GM19452 (cell line): Measurements from ENCODE around the gene CDK5RAP2.

ENCODE experiments used
- ATAC-seq: cut with Tn5 transposase; IDR thresholded peaks from one replicate; pipeline ENCODE4 v1.9.1; 2021; ENCODE audit not compliant: unreplicated experiment

CDK5RAP2 gene

DNA sequence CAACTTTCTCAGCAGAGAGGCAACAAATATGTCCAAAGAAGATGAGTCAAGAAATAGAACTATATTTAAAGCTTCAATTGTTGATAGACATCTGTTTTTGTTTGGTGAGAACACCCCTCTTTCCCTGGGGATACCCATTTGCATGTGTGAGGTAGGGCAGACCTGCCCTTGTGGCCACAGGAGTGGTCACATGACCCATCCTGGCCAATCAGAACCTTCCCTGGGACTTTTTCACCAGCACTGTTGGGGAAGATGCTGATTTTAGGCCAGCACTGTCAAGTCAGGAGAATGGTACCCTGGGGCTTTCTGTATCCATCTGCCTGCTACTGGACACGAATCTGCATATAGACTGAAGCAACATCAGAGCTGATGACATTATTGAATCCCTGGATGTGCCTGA, 211.2 kb downstream of the CDK5RAP2 start:
- no peak for ATAC-seq

DNA sequence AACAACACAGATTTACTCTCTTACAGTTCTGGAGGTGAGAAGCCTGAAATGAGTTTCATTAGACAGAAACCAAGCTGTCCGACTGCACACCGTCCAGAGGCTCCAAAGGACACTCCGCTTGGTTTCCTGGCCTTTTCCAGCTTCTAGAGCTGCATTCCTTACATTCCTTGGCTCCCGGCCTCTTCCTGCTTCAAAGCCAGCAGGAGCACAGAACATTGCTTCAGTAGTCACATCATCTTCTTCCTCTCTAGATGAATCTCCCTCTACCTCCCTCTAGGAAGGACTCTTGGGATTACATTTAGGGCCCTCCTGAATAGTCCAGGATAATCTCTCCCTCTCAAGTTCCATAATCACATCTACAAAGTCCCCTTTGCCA, 213.3 kb downstream of the CDK5RAP2 start:
- no peak for ATAC-seq

DNA sequence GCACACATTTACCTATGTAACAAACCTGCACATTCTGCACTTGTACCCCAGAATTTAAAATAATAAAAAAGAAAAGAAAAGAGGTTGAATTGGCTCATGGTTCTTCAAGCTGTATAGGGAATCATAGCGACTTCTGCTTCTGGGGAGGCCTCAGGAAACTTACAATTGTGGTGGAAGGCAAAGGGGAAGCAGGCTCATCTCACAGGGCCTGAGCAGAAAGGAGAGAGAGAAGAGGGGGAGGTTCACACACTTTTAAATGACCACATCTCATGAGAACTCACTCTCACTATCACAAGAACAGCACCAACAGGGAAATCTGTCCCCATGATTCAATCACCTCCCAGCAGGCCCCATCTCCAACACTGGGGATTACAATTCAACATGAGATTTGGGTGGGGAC, 214.6 kb downstream of the CDK5RAP2 start:
- no peak for ATAC-seq

DNA sequence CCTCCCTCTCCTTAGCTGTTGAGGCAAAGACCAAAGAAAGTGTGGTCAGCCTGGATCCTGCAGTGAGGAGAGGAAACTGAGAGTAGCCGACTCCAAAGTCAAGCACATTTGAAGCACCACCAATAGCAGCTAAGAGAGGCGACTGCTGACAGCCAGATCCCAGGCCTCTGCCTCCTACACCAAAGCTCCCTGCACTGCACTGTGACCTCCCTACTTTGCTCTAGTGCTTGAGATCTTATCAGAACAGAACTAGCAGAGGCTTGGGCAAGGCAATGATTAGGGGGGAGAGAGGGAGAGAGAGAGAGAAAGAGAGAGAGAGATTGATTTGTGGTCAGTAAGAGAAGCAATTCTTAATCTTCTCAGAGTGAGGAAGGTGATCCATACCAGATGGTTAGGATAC, 216.3 kb downstream of the CDK5RAP2 start:
- ATAC-seq = no peak

DNA sequence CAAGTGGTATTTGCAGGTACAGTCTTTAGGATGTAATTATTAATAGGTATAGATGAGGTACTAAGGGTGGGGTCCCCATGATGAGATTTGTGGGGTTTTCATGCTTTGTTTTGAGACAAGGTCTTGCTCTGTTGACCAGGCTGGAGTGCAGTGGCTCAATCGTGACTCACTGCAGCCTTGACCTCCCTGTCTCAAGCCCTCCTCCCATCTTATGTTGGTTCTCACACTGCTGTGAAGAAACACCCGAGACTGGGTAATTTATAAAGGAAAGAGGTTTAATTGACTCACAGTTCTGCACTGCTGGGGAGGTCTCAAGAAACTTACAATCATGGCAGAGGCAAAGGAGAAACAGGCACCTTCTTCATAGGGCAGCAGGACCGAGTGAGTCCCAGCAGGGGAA, 217.5 kb downstream of the CDK5RAP2 start:
- ATAC-seq = no peak

DNA sequence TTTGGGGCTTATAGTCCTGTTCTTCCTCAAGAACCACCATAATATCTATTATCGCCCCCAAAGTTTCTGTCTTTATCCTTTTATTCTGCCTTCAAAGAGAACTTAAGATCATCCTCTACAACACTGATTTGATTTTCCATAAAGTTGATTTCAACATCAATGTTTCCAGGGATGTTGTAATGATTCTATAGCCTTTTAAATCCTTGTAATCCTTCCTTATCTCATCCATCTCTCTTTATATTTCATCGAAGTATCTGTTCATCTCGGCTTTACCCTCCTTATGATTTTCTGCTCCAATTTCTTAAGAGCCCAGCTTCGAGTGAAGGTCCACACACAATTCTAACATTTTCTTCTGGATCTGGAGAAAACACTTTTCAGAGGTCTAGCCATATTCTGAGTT, 218.4 kb downstream of the CDK5RAP2 start:
- ATAC-seq = no peak

DNA sequence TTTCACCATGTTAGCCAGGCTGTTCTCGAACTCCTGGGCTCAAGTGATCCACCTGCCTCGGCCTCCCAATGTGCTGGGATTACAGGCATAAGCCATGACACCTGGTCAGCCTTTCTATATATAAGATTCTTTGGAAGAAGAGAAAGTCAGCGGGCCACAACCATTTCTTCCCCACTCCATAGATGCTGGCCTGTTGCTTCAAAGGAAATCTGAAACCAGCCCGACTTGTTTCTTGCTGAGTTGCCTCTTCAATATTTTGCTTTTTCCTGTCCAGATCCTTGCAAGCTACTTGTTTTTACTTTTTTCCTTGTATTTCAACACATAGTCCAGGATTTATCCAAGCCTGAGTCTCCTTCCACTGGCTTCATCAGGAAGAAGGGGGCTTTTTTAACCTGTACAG, 219.5 kb downstream of the CDK5RAP2 start:
- ATAC-seq = no peak

DNA sequence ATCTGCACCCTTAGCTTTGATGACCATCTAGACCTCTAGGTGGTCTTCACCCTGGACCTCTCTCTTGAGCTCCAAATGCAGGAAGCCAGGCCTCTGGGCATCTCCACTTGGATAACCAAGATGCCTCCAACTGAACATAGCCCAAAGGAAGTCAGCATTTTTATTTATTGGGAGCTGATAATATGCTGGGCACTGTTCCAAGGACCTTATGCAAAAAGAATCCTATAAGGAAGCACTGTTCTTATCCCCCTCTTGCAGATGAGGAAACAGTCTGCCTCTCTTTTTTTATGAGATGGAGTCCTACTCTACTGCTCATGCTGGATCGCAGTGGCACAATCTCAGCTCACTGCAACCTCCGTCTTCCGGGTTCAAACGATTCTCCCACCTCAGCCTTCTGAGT, 219.9 kb downstream of the CDK5RAP2 start:
- no peak for ATAC-seq

DNA sequence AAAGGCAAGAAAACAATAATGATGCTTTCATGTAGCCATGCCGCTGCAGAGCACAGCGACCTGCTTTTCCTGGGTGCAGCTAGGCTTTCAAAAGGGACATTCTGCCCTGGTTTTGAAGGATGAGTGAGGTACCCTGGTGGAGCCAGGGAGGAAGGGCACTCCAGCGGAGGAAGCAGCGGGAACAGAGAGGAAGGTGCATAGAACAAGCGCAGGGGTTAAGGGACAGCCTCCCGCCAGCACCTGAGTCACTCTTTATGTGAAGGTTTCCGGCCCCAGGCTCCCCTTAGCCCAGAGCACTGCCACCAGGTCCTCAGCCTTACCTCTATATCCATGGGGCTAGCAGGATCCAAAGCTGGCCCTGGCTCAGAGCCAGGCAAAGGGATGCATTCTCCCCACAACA, 221.1 kb downstream of the CDK5RAP2 start:
- no peak for ATAC-seq

DNA sequence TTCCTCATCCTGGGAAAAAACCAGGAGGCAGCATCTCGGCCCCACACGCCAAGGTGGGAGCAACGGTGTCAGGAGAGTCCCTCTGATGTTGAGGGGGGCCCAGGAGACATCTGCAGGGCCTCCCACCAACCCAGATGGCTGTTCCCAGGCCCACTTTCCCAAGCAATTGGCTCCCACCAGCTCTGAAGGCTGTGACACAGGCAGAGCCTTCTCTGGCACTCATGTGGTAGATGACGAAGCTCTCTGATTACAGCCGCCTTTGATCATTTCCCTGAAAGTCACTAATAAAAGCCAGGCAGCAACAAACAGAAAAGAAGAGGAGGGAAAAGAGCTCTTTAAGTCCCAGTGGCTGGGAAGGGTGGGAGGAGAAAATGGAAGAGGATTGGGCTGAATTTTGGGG, 226.5 kb downstream of the CDK5RAP2 start:
- ATAC-seq = no peak

DNA sequence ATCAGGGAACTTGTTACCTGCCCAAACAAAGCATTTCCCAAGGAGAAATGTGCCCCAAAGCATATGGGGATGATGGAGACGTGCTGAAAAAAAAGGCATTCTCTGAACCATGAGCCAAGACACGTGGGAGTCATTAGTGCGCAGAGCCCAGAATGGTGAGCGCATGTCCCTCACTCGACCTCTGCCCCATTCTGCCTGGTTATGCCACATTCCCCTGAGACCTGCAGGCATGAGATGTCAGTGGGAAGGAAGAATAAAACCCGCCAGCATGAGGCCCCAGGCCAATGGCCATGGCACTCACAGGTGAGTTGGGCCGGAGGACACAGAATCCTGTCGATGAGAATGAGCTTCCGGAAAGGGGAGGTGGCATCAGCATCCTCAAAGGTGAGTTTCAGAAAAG, 228.9 kb downstream of the CDK5RAP2 start:
- no peak for ATAC-seq

DNA sequence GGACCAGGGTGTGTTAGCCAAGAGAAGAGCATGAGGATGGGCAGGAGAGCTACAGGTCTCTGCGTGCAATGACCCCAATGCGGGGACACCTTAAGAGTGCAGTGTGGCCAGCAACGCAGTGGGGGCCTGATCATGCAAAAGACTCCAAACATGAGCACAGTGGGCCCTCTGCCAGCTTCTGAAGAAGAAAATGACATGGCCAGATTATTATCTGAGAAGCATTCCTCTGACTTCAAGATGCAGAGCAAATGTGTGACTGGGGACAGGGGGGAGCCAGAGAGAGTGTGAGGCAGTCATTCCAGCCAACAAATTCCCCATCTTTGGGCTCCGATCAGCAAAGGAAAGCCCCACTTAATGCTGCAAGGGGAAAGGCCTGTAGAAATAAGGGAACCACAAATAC, 229.4 kb downstream of the CDK5RAP2 start:
- ATAC-seq = no peak

DNA sequence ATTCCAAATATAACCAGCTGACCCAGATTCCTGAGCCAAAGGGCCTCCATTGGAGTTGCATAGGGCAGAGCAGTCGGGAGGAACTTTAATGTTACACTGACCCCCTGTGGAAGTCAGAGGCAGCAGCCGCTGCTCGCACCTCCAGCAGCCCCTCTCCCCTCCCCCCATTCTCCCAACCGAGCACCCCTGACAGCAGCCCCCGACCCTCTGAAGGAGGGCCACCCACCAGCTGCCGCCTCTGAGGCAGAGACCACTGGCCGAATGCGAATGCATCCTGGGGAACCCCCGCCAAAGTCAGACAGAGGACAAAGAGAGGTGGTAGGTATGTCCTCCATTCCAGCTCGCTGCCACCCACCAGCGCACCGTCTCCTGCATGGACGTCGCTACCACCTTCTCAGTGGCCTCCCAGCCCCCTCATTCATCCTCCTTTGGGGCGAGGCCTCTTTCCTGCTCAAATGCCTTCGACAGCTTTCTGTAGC, 231.0 kb downstream of the CDK5RAP2 start:
- no peak for ATAC-seq

DNA sequence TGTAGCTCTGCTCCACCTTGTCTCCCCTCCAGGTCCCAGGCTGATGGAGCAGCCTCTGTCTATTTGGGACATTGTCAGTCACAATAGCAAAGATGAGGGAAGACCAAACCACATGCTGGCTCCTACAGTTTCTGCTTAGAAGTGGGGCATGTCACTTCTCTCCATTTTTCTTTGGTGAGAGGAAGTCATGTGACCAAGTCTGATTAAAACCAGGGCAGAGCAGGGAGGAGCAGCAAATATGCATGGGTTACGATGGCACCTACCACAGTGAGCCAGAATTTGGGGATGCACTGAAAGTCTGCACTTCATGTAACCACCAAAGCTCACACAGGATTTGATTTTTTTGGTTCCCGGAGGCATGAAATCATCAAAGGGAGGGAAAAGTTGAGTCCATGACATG, 234.6 kb downstream of the CDK5RAP2 start:
- ATAC-seq = no peak

DNA sequence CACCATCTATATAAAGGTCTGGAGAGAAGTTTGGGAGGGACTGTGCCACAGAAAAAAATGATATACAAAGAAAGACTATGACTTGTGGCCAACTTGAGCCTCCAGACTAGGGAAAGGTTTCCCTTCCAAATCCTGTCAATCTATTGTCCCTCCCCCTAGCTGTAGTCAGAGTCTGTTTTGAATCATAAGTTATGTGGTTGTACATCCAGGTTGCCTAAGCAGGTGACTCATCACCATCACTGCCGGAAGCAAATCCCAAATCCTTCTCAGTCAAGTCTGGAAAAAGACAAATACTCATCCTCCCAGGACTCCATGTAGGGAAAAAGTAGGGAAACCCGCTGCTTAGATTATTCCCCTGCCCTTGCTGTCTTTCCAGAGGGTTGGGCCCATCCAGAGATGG, 235.7 kb downstream of the CDK5RAP2 start:
- no peak for ATAC-seq

DNA sequence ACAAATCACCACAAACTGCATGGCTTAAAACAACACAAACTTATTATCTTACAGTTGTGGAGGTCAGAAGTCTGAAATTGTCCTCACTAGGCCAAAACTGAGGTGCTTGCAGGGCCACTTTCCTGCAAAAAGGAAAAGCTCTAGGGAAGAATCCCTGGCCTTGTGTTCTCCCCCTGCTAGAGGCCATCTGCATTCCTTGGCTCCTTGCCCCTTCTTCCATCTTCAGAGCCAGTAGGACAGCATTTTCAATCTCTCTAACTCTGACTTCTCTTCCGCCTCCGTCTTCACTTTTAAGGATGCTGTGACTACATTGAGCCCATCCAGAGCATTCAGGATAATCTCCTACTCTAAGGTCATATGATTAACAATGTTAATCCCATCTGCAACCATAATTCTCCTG, 236.6 kb downstream of the CDK5RAP2 start:
- no peak for ATAC-seq
